NCI-H1092 treated with DMSO at 0.1 percent for 48 hours (cell line): ENCODE data around the gene ZNF594.
"Not testable (repeated sequence)": the region's sequence is repeated elsewhere in the genome, so short reads cannot be mapped to it uniquely, and the experiment has no call there.

ENCODE experiments used
- DNase-seq: peaks from one replicate; lab custom pipeline; 2025; lab: John Stamatoyannopoulos, UW

ZNF594 gene

DNA sequence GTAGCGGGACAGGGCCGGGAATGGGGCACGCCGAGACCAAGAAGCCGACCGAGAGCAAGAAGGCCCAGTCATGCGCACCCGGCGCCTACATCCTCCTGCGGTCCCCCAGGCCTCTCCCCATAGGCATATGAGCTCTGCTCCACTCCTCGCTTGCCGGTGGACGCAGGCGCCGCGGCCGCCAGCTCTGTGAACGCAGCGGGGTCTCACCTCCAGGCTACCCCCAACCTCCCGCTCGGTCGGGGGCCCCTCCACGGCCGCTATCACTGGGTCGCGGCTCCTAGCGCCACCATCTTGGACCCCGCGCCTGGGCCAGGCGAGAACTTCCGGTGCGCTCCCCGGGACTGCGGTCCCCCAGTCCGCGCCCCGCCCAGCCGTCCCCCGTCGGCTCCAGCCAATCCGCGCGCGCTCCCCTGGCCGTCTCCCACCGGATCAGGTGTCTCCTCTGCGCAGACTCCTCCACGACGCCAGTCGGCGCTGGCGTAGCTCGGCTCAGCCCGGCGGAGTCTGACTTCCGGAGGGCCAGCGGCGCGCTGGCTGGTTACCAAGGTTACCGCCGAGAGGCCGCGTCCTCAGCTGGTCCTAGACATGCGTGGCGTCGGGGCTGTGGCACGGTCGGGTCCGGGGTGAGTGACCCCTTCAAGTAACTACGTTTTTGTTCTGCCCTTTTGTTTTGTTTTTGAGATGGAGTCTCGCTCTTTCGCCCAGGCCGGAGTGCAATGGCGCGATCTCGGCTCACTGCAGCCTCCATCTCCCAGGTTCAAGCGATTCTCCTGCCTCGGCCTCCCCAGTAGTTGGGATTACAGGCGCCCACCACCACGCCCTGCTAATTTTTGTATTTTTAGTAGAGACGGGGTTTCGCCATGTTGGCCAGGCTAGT, at the start of gene ZNF594:
Gene ZNF594 (minus strand): TSS at position 328 of the 877 bp plus-strand sequence. CDS start 7,612 bp downstream, outside the sequence.
- peak; percentile 91 for DNase-seq

DNA sequence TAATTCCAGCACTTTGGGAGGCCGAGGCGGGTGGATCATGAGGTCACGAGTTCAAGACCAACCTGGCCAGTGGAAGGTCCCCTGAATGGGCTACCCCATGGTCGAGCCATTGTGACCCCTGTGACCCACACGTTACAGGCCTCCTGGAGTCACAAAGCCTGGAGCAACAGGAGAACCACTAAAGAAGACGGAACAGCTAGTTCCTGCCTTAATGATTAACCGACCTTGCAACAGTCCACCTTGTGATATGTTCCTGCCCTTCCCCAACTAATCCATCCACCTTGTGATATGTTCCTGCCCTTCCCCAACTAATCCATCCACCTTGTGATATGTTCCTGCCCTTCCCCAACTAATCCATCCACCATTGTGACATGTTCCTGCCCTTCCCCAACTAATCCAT, 48.1 kb upstream of the ZNF594 start:
- not testable (repeated sequence) for DNase-seq

DNA sequence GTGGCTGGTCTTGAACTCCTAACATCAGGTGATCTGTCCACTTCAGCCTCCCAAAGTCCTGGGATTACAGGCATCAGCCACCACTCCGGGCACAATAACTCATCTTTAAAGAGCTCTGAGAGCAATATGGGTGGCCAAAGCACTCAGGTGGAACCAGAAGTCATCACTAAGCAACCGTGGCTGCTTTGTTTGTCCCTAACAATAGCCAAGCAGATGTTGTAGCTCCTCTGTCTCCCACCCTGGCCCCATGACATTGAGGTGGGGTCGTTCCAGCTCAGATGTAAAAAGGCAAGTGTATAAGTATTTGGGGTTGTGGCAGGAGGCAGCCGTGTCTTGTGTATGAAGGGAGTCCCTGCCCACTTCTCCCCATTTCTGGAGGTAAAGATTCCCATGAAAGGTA, 46.7 kb upstream of the ZNF594 start:
- no peak for DNase-seq

DNA sequence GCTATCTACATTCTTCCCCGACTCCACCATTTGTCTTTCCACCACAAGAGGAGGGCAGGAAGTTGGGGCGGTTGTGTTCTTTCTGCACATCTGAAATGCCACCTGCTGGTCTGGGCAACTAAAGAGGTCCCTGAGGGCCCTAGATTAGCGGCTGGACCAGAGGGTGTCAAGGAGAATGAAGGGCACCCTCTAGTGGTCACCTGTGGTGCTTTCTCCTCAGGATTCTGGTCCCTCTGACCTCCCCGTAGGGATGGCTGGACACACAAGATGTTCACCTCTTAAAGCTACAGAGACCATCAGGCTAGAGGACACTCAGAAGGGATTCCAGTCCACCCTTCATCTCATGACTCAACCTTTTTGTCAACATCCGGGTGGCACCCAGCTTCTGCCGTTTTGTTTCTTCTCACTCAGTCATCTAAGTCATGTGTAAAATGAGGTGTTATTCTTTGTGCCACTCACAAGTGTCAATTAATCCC, 45.9 kb upstream of the ZNF594 start:
- DNase-seq: peak; percentile 14

DNA sequence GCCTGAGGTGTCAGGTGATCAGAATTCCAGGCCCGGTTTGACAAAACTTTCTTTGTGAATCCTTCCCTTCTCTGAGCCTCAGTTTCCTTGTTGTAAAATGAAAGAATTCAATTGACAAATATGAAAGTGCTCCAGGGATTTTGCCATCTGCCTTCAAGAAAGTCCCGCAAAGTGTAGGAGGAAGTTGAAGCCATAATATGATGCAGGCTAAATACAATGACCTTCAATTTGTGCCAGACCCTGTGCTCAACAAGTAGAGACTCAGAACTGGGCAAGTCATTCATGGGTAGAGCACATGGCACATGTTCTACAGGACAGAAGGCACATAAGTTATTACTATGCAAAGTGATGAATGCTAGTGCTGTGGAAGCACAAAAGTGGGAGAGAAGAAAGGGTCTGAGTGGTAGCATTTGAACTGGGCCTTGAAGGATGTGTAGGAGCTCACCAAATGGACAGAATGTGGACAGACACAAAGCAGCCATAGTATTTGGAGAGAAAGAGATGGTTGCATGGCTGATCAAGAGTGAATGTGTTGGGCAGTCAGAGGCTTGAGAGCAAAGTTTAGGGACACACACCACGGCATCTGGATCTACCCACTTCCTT, 45.4 kb upstream of the ZNF594 start:
- DNase-seq: no peak

DNA sequence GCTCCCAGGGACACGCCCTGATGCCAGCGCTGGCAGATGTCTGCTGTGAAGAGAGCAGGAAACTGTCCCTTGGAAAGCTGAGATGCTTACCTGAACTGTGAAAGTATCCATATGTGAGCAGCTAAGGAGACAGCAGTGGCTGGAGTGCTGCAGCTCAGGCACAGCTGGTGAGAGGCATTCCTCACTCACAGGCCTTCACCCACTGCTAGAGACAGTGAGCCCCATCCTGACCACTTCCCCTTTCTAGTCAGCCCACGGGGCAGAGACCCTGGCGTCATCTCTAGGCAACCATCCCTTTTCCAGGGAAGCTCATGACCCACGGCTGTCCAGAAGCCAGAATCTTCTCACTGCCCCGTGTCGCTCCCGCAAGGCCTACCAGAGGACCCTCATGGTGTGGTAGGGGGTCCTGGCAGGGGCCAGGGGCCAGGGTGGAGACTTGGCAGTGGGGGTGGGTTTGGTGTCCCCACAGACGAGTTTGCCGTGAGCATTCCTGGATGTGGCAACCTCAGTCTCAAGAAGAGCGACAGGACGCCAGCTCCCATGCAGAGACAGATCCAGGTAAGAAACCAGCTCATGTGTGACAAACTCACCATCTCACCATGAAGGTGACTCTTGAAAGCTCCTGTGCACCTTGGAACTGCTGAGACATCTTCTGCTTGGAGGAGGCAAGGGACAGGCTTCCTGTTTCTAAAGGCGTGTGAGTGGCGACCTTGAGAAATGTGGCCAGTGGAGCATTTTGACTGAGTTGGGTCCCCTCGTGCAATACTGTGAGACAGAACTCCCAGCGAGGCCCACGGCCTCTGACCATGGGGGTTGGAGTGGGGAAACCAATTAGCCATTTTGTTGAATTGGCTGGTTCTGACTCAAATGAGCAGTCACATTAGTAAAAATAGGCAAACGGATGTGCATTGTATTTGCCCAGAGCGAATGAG, 43.2 kb upstream of the ZNF594 start, which contains the start of gene SCIMP:
Gene SCIMP (minus strand): TSS at position 216 of the 932 bp plus-strand sequence. CDS start 105 bp downstream, at position 111.
- no peak for DNase-seq

GRCh38 chr17:5233492-5233891, 41.8 kb upstream of the ZNF594 start:
- not testable (repeated sequence) for DNase-seq

DNA sequence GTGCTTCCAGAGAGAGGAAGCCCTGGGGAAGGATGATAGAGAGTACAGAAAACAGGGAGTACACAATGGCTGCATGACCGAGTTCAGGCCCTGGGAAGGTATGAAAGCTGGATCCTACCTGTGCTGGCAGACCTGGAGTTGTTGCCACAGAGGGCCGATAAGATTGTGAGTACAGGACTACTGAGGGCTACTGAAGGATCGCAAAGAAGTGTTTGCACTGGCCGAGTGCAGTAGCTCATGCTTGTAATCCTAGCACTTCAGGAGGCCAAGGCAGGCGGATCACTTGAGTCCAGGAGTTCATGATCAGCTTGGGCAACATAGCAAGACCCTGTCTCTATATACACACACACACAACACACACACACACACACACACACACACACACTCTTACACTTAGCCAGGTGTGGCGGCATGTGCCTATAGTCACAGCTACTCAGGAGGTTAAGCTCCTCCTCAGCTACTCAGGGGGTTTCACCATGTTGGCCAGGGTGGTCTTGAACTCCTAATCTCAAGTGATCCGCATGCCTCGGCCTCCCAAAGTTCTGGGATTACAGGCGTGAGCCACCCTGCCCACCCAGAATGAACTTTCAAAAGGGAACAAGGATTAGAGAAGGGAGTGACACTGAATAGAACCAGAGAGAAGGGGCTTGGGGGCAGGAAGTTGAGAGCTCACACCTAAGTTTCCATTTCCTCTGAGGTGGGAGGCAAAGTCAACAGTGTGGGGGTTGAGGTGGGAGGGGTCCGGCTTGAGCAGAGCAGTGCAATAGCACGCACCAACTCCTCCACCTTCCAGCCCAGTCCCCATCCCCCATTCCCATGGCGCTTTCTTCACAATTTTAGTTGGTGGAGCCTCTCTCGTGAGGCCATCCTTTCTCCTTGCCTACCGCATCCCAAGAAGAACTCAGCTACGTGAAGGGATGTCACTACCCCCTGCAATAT, 35.5 kb upstream of the ZNF594 start:
- no peak for DNase-seq

DNA sequence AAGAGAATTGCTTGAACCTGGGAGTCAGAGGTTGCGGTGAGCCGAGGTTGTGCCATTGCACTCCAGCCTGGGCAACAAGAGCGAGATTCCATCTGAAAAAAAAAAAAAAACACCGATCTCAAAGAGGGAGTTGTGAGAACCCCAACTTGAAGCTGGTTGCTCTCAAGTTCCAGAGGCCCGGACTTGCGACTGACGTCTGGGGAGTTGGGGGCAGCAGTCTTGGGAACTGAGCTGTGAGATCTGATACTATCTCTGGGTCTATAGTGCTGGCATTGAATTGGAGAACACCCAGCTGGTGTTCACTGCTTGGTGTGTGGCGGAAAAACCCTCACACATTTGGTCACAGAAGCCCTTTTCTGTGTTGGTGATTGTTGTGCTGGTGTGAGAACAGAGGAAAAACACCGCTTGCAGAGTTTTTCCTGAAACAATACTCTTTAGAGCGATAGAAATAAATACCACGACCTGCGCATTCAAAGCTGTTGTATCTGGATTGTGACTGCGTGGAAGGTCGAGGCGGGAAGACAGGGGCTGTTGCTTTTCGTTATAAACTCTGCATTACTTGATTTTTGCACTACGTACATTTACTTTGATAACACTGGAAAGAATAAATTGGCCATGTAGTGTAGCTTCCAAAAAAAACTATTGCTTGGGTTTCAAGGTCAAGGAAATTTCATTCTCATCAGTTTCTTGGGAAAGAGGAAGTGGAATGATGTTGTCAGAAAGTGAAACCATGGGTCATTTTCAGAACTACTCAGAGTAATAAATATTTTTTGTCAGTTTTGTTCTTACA, 34.2 kb upstream of the ZNF594 start:
- no peak for DNase-seq

DNA sequence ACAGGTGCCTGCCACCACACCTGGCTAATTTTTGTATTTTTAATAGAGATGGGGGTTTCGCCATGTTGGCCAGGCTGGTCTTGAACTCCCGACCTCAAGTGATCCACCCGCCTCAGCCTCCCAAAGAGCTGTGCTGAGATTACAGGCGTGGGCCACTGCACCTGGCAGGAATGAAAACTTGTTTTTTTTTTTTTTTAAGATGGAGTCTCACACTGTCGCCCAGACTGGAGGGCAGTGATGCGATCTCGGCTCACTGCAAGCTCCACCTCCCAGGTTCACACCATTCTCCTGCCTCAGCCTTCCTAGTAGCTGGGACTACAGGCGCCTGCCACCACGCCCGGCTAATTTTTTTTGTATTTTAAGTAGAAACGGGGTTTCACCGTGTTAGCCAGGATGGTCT, 30.2 kb upstream of the ZNF594 start:
- not testable (repeated sequence) for DNase-seq

GRCh38 chr17:5220074-5220473, 28.4 kb upstream of the ZNF594 start:
- no peak for DNase-seq

DNA sequence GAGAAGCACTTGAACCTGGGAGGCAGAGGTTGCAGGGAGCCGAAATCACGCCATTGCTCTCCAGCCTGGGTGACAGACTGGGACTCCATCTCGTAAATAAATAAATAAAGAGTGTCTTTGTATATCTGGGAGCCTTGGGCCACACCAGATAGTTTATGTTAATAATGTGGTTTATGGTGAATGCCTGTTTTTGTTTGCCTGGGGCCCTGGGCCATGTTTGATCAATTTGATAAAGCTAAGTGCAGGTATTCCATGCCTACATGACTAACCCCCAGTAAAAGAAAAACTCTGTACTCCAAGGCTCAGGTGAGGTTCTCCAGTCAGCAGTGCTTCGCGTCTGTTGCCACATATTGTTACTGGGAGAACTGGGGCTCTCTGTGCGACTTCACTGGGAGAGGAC, 27.9 kb upstream of the ZNF594 start:
- DNase-seq: no peak

DNA sequence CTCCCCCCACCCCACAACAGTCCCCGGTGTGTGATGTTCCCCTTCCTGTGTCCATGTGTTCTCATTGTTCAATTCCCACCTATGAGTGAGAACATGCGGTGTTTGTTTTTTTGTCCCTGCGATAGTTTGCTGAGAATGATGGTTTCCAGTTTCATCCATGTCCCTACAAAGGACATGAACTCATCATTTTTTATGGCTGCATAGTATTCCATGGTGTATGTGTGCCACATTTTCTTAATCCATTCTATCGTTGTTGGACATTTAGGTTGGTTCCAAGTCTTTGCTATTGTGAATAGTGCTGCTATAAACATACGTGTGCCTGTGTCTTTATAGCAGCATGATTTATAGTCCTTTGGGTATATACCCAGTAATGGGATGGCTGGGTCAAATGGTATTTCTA, 25.9 kb upstream of the ZNF594 start:
- DNase-seq: not testable (repeated sequence)

- no peak for DNase-seq
These were observed 19.8 kb upstream of the ZNF594 start for GRCh38 chr17:5211458-5211857.

DNA sequence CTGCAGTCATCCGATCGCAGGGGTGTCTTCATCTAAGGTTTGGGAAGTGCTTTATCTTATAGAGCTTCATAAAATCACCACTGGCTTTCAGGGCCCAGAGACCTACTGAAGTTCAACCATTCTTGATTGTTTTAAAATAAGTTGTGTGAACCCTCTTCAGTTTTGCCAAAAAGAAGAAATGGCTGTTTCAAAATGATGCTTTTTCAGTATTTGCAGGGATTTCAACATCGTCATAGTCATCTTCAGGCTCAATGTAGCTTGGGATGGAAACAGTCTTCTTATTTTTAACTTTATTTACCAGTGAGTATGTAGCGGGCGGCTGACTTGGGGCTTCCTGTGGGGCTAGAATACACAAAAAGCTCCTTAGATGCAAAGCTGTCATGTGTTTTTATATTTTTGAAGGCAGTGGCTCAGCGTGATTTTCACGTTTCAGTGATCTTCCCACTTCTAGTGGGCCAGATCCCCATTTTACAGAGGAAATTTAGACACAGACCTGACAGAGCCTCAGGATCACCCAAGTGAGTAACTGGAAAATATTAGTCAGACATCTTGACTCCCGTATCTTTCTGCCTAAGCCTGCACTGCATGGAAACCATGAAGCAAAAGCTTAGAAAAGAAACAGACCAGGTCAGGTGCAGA, 19.1 kb upstream of the ZNF594 start:
- no peak for DNase-seq

DNA sequence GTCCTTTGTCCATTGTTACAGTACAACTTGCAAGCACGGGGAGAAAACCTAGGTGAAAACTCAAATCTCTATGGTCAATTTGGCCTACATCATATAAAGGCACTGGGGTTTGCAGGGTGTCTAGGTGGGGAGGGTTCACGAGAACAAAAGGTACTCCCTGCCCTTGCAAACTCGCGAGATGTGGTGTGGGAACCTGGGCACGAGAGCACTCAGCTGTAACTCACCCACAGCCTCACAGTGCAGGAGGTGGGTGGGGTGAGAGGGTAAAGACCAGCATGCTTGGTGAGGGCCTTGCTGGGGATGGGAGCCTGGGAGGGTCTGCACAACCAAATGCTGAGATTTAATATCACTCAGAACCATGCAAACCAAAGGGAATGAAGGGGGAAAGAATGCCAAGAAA, 18.4 kb upstream of the ZNF594 start:
- DNase-seq: no peak

- no peak for DNase-seq
These were observed 17.7 kb upstream of the ZNF594 start for GRCh38 chr17:5209396-5209795.

DNA sequence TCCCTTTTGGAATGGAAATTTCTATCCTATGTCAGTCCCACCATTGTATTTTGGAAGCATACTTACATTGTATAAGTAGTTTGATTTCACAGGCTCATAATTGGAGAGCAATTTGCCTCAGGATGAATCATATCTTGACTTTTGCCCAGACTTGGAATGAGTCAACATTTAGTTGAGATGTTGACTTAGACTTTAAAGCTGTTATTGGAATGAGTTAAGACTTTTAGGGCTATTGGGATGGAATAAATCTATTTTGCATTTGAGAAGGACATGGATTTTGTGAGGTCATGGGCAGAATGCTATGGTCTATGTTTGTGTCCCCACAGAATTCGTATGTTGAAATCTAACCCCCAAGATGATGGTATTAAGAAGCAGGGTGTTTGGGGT, 12.2 kb upstream of the ZNF594 start:
- no peak for DNase-seq

DNA sequence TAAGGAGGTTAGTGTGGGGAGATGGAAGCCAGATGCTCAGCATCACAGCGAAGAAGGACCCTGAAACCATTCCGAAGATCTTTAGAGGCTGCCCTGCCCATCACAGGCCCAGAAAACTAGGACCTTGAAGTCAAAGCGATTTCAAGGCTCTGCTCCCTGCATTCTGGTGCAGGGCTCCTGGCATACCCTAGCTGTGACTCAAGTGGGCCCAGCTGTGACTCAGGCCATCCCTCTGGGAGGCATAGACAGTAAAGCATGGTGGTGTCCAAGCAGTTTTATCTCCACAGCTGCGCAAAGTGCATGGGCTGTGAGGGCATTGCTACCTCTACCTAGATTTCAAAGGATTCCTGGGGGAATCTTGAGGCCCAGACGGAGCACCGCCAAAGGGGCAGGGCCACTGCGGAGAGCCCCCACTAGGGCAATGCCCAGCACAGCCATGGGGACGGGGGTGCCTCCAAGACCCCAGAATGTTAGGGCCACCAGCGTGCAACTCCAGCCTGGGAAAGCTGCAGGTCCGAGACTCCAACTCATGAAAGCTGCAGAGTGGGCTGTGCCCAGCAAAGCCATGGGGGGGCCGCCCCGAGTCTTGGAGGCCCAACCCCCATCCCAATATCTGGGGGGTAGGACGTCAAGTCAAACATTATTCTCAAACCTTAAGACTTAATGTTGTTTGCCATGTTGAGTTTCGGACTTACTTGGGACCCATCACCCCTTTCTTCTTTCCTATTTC, 11.7 kb upstream of the ZNF594 start:
- no peak for DNase-seq
